Measurements from ENCODE around the gene MLX. TPM values are rescaled to one million over a fixed set of nuclear protein-coding genes. Genes with fewer than 3 reads are reported as not detected.

MLX gene
- total and polyA plus RNA-seq, 2 donors (not counting 1 experiment from before 2014, with no cell fraction given): 62.4 to 66.6 TPM

DNA sequence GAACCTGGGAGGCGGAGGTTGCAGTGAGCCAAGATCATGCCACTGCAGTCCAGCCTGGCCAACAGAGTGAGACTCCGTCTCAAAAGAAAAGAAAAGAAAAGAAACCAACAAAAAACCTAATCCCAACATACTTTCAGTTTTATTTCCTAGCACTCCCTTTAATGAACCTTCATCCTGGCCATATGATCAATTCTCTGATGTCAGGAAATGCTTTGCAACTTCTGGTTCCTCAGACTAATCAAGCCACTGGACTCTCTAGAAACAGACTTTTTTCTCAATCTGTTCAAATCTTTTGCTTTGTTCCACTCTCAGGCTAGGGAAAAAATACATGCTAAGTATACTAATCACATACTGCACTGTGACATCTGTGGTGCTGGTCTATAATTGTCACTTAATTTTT is 24.0 kb downstream of the MLX start:
- ATAC-seq (ENCODE audit: low read depth) (no peak), DNase-seq (no peak)
- Histone ChIP-seq H3K4me3 (ENCODE audit: control extremely low read depth in 1 of 5, extremely low read depth in 1 of 5, insufficient read depth in 1 of 5, low read depth in 2 of 5, low read length in 4 of 5) (no peak overlapping the region), H3K27ac (ENCODE audit: low read length in 2 of 2) (no peak overlapping the region), H3K36me3 (replicated peaks in 1 of 2; ENCODE audit: control extremely low read depth in 1 of 2, control insufficient read depth in 1 of 2, extremely low read depth in 1 of 2, insufficient read depth in 2 of 2, low read length in 1 of 2) (peaks cover 3 to 67% of the 10 kb centered on the region in 2 experiments), H4K20me1 (ENCODE audit: control insufficient read depth, insufficient read depth, low read length, poor library complexity, severe bottlenecking) (peaks cover 66% of the 10 kb centered on the region), H3K4me2 (replicated peaks; ENCODE audit: low read depth, low read length, poor library complexity, severe bottlenecking) (no peak overlapping the region), H2AFZ (ENCODE audit: insufficient read depth, low read depth, low read length, poor library complexity, severe bottlenecking) (no peak overlapping the region), H3K27me3 (replicated peaks in 1 of 4; ENCODE audit: control extremely low read depth in 1 of 4, control insufficient read depth in 3 of 4, insufficient read depth in 4 of 4, low read length in 3 of 4) (no peaks in the 10 kb centered on the region), H3K79me2 (ENCODE audit: control insufficient read depth, insufficient read depth, low read length) (peaks cover 44% of the 10 kb centered on the region), H3K9ac (ENCODE audit: low read length) (no peak overlapping the region), H3K9me3 (ENCODE audit: control extremely low read depth in 1 of 3, control insufficient read depth in 2 of 3, insufficient read depth in 1 of 3, low read length in 2 of 3) (no peaks in the 10 kb centered on the region), H3K4me1 (ENCODE audit: control insufficient read depth in 2 of 2, insufficient read depth in 2 of 2, low read length in 2 of 2) (peaks cover 15 to 21% of the 10 kb centered on the region in 2 donors)
- Mint-ChIP-seq H3K27me3 (no peaks in the 10 kb centered on the region), H3K9me3 (ENCODE audit: insufficient read depth) (no peaks in the 10 kb centered on the region), H3K4me3 (no peak overlapping the region), H3K27ac (no peak overlapping the region), H3K4me1 (peaks cover 26% of the 10 kb centered on the region)
- 100% methylated on average over 2 of the region's 2 CpGs for WGBS (ENCODE audit: insufficient coverage)
- intact Hi-C loops (cut with micrococcal nuclease): no loop called here
- TF ChIP-seq, protein P1, sequence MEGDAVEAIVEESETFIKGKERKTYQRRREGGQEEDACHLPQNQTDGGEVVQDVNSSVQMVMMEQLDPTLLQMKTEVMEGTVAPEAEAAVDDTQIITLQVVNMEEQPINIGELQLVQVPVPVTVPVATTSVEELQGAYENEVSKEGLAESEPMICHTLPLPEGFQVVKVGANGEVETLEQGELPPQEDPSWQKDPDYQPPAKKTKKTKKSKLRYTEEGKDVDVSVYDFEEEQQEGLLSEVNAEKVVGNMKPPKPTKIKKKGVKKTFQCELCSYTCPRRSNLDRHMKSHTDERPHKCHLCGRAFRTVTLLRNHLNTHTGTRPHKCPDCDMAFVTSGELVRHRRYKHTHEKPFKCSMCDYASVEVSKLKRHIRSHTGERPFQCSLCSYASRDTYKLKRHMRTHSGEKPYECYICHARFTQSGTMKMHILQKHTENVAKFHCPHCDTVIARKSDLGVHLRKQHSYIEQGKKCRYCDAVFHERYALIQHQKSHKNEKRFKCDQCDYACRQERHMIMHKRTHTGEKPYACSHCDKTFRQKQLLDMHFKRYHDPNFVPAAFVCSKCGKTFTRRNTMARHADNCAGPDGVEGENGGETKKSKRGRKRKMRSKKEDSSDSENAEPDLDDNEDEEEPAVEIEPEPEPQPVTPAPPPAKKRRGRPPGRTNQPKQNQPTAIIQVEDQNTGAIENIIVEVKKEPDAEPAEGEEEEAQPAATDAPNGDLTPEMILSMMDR (IDR thresholded peaks at IDR 0.05): no peak
- TF ChIP-seq EZH2 (IDR thresholded peaks at IDR 0.05; ENCODE audit: borderline replicate concordance, insufficient read depth, low read depth, low read length, poor library complexity, severe bottlenecking): no peak
- POLR2A ChIA-PET: no interaction called here
- CTCF ChIA-PET: interaction anchor here (2.8 kb wide), 1 partner anchor 13 kb away, joined by 9 read pairs; the partner anchor contains the start of gene PSMC3IP

DNA sequence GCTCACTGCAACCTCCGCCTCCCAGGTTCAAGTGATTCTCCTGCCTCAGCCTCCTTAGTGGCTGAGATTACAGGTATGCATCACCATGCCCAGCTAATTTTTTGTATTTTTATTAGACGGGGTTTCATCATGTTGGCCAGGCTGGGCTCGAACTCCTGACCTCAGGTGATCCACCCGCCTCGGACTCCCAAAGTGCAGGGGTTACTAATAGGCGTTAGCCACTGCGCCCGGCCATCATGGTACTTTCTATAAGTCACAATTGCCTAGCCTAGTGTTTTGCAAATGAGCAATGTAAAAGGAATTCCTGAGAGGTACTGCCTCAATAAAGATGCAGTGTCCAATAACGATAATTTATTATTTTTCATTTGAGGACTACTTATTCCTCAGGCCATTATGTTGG is 24.5 kb downstream of the MLX start:
- no peak for ATAC-seq (ENCODE audit: low read depth)
- intact Hi-C loops (cut with micrococcal nuclease): no loop called here

More for the DNA sequence above, 24.5 kb downstream of the MLX start:
- H3K4me3 Mint-ChIP-seq: no peak overlapping the region
- no peaks in the 10 kb centered on the region for H3K9me3 ChIP-seq (ENCODE audit: control extremely low read depth in 1 of 3, control insufficient read depth in 2 of 3, insufficient read depth in 1 of 3, low read length in 2 of 3)
- H3K4me2 ChIP-seq (replicated peaks; ENCODE audit: low read depth, low read length, poor library complexity, severe bottlenecking): no peak overlapping the region
- no peak overlapping the region for H3K9ac ChIP-seq (ENCODE audit: low read length)
- H2AFZ ChIP-seq (ENCODE audit: insufficient read depth, low read depth, low read length, poor library complexity, severe bottlenecking): no peak overlapping the region
- peaks cover 3 to 68% of the 10 kb centered on the region in 2 experiments for H3K36me3 ChIP-seq (replicated peaks in 1 of 2; ENCODE audit: control extremely low read depth in 1 of 2, control insufficient read depth in 1 of 2, extremely low read depth in 1 of 2, insufficient read depth in 2 of 2, low read length in 1 of 2)
- CTCF ChIA-PET: interaction anchor here (2.8 kb wide), 1 partner anchor 13 kb away, joined by 9 read pairs; the partner anchor contains the start of gene PSMC3IP
- peaks cover 9 to 16% of the 10 kb centered on the region in 2 donors for H3K4me1 ChIP-seq (ENCODE audit: control insufficient read depth in 2 of 2, insufficient read depth in 2 of 2, low read length in 2 of 2)
- TF ChIP-seq, protein P1 (IDR thresholded peaks at IDR 0.05): no peak
- TF ChIP-seq EZH2 (IDR thresholded peaks at IDR 0.05; ENCODE audit: borderline replicate concordance, insufficient read depth, low read depth, low read length, poor library complexity, severe bottlenecking): no peak
- no peaks in the 10 kb centered on the region for H3K9me3 Mint-ChIP-seq (ENCODE audit: insufficient read depth)
- 100% methylated on average over 5 of the region's 9 CpGs for WGBS (ENCODE audit: insufficient coverage)
- no peak overlapping the region for H3K27ac Mint-ChIP-seq
- H4K20me1 ChIP-seq (ENCODE audit: control insufficient read depth, insufficient read depth, low read length, poor library complexity, severe bottlenecking): peaks cover 69% of the 10 kb centered on the region
- H3K4me1 Mint-ChIP-seq: peaks cover 22% of the 10 kb centered on the region
- POLR2A ChIA-PET: no interaction called here
- H3K79me2 ChIP-seq (ENCODE audit: control insufficient read depth, insufficient read depth, low read length): peaks cover 48% of the 10 kb centered on the region
- no peaks in the 10 kb centered on the region for H3K27me3 Mint-ChIP-seq
- H3K4me3 ChIP-seq (ENCODE audit: control extremely low read depth in 1 of 5, extremely low read depth in 1 of 5, insufficient read depth in 1 of 5, low read depth in 2 of 5, low read length in 4 of 5): no peak overlapping the region
- no peak for DNase-seq
- H3K27ac ChIP-seq (ENCODE audit: low read length in 2 of 2): no peak overlapping the region
- no peaks in the 10 kb centered on the region for H3K27me3 ChIP-seq (replicated peaks in 1 of 4; ENCODE audit: control extremely low read depth in 1 of 4, control insufficient read depth in 3 of 4, insufficient read depth in 4 of 4, low read length in 3 of 4)
